ENCODE data around the gene OTOF. TPM values are rescaled to one million over a fixed set of nuclear protein-coding genes. Genes with fewer than 3 reads are reported as not detected.

OTOF gene
- total and polyA plus RNA-seq, 2 of the 4 experiments (the other 2 are of a cell fraction): 0.03 TPM; not detected in 1

DNA sequence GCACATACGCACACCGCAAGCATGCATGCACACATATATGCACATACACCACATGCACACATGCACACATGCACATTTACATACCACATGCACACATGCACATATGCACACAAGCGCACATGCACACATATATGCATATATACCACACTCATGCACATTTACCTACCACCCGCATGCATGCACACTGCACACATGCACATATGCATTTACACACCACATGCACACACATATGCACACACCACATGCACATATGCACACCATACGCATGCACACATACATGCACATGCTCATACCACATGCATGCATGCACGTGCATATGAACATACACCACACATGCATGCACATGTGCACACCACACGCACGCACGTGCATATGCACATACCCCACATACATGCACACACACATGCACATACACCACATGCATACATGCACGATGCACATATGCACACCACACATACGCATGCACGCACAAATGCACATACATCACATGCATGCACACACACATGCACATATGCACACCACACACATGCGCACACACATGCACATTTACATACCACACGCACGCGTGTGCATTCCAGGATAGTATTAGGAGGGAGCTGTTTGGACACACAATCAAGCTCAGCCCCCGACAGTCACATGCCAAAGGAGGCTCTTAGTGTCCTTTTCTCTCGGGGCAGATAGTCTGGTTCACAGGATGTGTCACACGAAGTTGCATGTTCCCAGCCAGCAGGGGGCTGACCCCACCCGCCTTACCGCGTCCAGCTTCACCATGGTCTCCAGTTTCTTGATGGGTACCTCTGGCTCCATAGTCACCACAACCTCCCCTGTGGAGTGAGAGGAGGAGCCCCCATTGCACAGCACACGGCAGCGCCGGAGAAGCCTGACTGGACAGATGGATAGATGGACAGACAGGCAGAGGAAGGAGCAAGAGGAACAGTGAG lies 5.9 kb downstream of the OTOF start:
- 89% methylated on average over 12 of the region's 25 CpGs; no CpG with 5 or more reads in 1 of the 2 experiments for WGBS, 2 experiments (ENCODE audit: extremely low coverage in 2 of 2, insufficient read length in 1 of 2)

More for the DNA sequence above, 5.9 kb downstream of the OTOF start:
- ATAC-seq (ENCODE audit: low read depth): no peak
- H2BK120ac ChIP-seq (ENCODE audit: low read depth, low read length): no peak overlapping the region
- H3K4me1 ChIP-seq (ENCODE audit: control insufficient read depth, insufficient read depth, low read length): no peaks in the 10 kb centered on the region
- H3K36me3 ChIP-seq (ENCODE audit: control insufficient read depth, insufficient read depth, low read length): no peaks in the 10 kb centered on the region
- H2AK9ac ChIP-seq (replicated peaks; ENCODE audit: low read depth, low read length, poor library complexity): no peak overlapping the region
- H3K9me3 ChIP-seq (ENCODE audit: control insufficient read depth, insufficient read depth, low read length): peaks cover 5% of the 10 kb centered on the region
- intact Hi-C loops (cut with micrococcal nuclease): no loop called here
- no peak overlapping the region for H3K9ac ChIP-seq (ENCODE audit: low read depth, low read length)
- no peak overlapping the region for H3K4me3 ChIP-seq (ENCODE audit: insufficient read depth, low read depth, low read length)
- H3K79me1 ChIP-seq (ENCODE audit: low read depth in 1 of 2, low read length in 2 of 2): no peaks in the 10 kb centered on the region
- no peak overlapping the region for H3K4me2 ChIP-seq (ENCODE audit: low read depth, low read length)
- no peak overlapping the region for H3K14ac ChIP-seq (replicated peaks; ENCODE audit: low read depth, low read length)
- no peaks in the 10 kb centered on the region; the same call in 1 of the 2 replicates for H3K9me1 ChIP-seq (ENCODE audit: insufficient read depth, low read length)
- H4K8ac ChIP-seq (ENCODE audit: low read depth in 2 of 2, low read length in 2 of 2): no peak overlapping the region
- in situ Hi-C loops (cut with MboI; ENCODE audit: low sequenced_read_pairs): no loop called here
- no peak overlapping the region for H2AFZ ChIP-seq (replicated peaks; ENCODE audit: low read length, poor library complexity)
- ChIA-PET CTCF (no interaction called here), POLR2A (ENCODE audit: unreplicated experiment) (no interaction called here)
- H3K27ac ChIP-seq (ENCODE audit: insufficient read depth, low read length): no peak overlapping the region
- H3K27me3 ChIP-seq (ENCODE audit: control insufficient read depth, insufficient read depth, low read length): no peaks in the 10 kb centered on the region; the same call in 1 of the 2 replicates
- dilution Hi-C loops (cut with HindIII; ENCODE audit: low sequenced_read_pairs, unreplicated experiment): no loop called here
- H4K5ac ChIP-seq (ENCODE audit: low read depth, low read length): no peak overlapping the region
- no peak overlapping the region for H2BK5ac ChIP-seq (ENCODE audit: low read depth, low read length, poor library complexity, severe bottlenecking)
- no peak overlapping the region for H3K23ac ChIP-seq (ENCODE audit: low read depth, low read length)
- no peak overlapping the region for H2BK15ac ChIP-seq (ENCODE audit: low read depth, low read length)
- H3K4ac ChIP-seq (ENCODE audit: low read depth, low read length): no peak overlapping the region
- no peak overlapping the region for H3K18ac ChIP-seq (ENCODE audit: low read depth, low read length)
- no peak for DNase-seq
- no peak overlapping the region for H2AK5ac ChIP-seq (ENCODE audit: low read depth, low read length)
- H3K56ac ChIP-seq (ENCODE audit: extremely low read depth, insufficient read depth, low read length): no peak overlapping the region
- H4K20me1 ChIP-seq (ENCODE audit: insufficient read depth, low read length): no peaks in the 10 kb centered on the region
- BruUV-seq (replicated peaks): no TSS peak
- no peak for TF ChIP-seq CHD1 (IDR thresholded peaks at IDR 0.05; ENCODE audit: low read depth, low read length)
- TF ChIP-seq, protein P1, sequence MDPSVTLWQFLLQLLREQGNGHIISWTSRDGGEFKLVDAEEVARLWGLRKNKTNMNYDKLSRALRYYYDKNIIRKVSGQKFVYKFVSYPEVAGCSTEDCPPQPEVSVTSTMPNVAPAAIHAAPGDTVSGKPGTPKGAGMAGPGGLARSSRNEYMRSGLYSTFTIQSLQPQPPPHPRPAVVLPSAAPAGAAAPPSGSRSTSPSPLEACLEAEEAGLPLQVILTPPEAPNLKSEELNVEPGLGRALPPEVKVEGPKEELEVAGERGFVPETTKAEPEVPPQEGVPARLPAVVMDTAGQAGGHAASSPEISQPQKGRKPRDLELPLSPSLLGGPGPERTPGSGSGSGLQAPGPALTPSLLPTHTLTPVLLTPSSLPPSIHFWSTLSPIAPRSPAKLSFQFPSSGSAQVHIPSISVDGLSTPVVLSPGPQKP (IDR thresholded peaks at IDR 0.05; ENCODE audit: borderline replicate concordance, low read depth, low read length): no peak
- no peak for TF ChIP-seq RAD21 (IDR thresholded peaks at IDR 0.05; ENCODE audit: low read length)
- no peak for TF ChIP-seq RCOR1 (IDR thresholded peaks at IDR 0.05; ENCODE audit: insufficient replicate concordance, low read length)
- no peak for TF ChIP-seq RFX5 (IDR thresholded peaks at IDR 0.05; ENCODE audit: low read depth, low read length)
- TF ChIP-seq FOS (IDR thresholded peaks at IDR 0.05; ENCODE audit: low read depth, low read length): no peak
- no peak for TF ChIP-seq NFE2L2 (IDR thresholded peaks at IDR 0.05; ENCODE audit: low read depth, low read length)
- no peak for TF ChIP-seq POLR2A (IDR thresholded peaks at IDR 0.05; ENCODE audit: low read depth, low read length)
- TF ChIP-seq MAZ (IDR thresholded peaks at IDR 0.05; ENCODE audit: borderline replicate concordance, low read depth, low read length): no peak
- no peak for TF ChIP-seq MAFK (IDR thresholded peaks at IDR 0.05; ENCODE audit: low read depth, low read length)
- TF ChIP-seq SMC3 (IDR thresholded peaks at IDR 0.05; ENCODE audit: low read depth, low read length): no peak
- no peak for TF ChIP-seq CEBPB (IDR thresholded peaks at IDR 0.05; ENCODE audit: low read depth, low read length)
- no peak overlapping the region for H2BK20ac ChIP-seq (ENCODE audit: low read depth, low read length)
- H4K91ac ChIP-seq (ENCODE audit: insufficient read depth, low read depth, low read length): no peak overlapping the region
